ENCODE results near the gene SLCO3A1.

DNA sequence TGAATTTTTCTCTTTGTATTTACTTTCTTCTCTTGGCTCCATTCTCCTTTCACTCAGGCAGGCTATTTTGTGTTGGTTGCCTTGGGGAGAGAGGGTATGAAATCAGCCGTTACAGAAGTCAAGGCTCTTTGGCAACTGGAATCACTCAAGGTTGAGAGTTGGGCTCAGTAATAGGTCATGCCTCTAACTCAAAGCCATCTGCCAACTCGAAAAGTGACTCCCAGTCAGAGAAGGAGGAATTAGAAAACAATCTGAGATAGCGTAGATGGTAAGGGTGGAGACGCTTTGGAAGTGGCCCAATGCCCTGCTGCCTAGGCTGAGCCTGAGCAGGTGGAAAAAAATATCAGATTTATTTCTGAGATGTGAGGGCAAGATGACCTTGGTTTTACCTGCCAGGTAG, 334.5 kb downstream of the SLCO3A1 start:
- TF ChIP-seq EZH2 (IDR thresholded peaks at IDR 0.05; ENCODE audit: insufficient read depth, poor library complexity, severe bottlenecking) (no peak), EZH2phosphoT487 (IDR thresholded peaks at IDR 0.05; ENCODE audit: insufficient read depth, low read depth) (no peak)

Data from GM23248 (cell line).